Keratinocyte (primary cell): ENCODE results near the gene ABCC4. TPM values are rescaled to one million over a fixed set of nuclear protein-coding genes. Genes with fewer than 3 reads are reported as not detected.

Source experiments
- DNase-seq: peaks from one replicate; pipeline ENCODE4 v3.0.0-alpha.2; 2011; ENCODE audit warnings: low read depth, missing footprints, low spot score
- FAIRE-seq: peaks from 2 replicates; lab custom pipeline; 2011; peaks lifted over from hg19 to GRCh38; lab: Jason Lieb, UNC
- H2AFZ ChIP-seq: 2 replicates; pipeline ENCODE4 v1.6.0; 2012; ENCODE audit warnings: low read length, control low read depth, inconsistent platforms; ENCODE audit not compliant: control insufficient read depth
- H3K27ac ChIP-seq: 2 replicates; pipeline ENCODE4 v1.5.1; 2011; ENCODE audit warnings: low read length; ENCODE audit not compliant: control insufficient read depth, insufficient read depth
- H3K27me3 ChIP-seq: 3 replicates; pipeline ENCODE4 v1.6.0; 2011; ENCODE audit warnings: low read length; ENCODE audit not compliant: control insufficient read depth, insufficient read depth; ENCODE audit errors: extremely low read depth
- H3K36me3 ChIP-seq, 2 experiments: 2 replicates in 1 of 2; 3 replicates in 1 of 2; pipeline ENCODE4 v1.5.1; 2011; ENCODE audit warnings: low read length in 2 of 2, mild to moderate bottlenecking in 1 of 2; ENCODE audit not compliant: control insufficient read depth in 2 of 2, insufficient read depth in 2 of 2; ENCODE audit errors: extremely low read depth in 1 of 2
- H3K4me1 ChIP-seq: 3 replicates; pipeline ENCODE4 v1.5.1; 2011; ENCODE audit warnings: low read length; ENCODE audit not compliant: control insufficient read depth, insufficient read depth; ENCODE audit errors: extremely low read depth
- H3K4me2 ChIP-seq: 3 replicates; pipeline ENCODE4 v1.6.0; 2011; ENCODE audit warnings: low read depth, low read length; ENCODE audit not compliant: control insufficient read depth, insufficient read depth; ENCODE audit errors: extremely low read depth
- H3K4me3 ChIP-seq, 3 experiments: fragments of 200-600 bp in 1 of 3; sonication (generic) in 1 of 3; 2 replicates in 2 of 3; 3 replicates in 1 of 3; pipeline ENCODE4 v1.5.1; 2011 to 2016; ENCODE audit warnings: low read length in 3 of 3, mild to moderate bottlenecking in 3 of 3, control low read depth in 2 of 3, inconsistent platforms in 1 of 3, low read depth in 1 of 3, mixed read lengths in 1 of 3, mixed run types in 1 of 3, moderate library complexity in 1 of 3; ENCODE audit not compliant: control insufficient read depth in 2 of 3, insufficient read depth in 2 of 3; ENCODE audit errors: extremely low read depth in 1 of 3
- H3K79me2 ChIP-seq: 2 replicates; pipeline ENCODE4 v1.6.0; 2012; ENCODE audit warnings: low read length; ENCODE audit not compliant: control insufficient read depth, insufficient read depth
- H3K9ac ChIP-seq: 3 replicates; pipeline ENCODE4 v1.6.0; 2011; ENCODE audit warnings: low read length; ENCODE audit not compliant: control insufficient read depth, insufficient read depth; ENCODE audit errors: extremely low read depth
- H3K9me1 ChIP-seq: 3 replicates; pipeline ENCODE4 v1.6.0; 2011; ENCODE audit warnings: low read length; ENCODE audit not compliant: control insufficient read depth, insufficient read depth; ENCODE audit errors: extremely low read depth
- H3K9me3 ChIP-seq: 2 replicates; pipeline ENCODE4 v1.5.1; 2012; ENCODE audit warnings: low read depth, low read length; ENCODE audit not compliant: control insufficient read depth
- H4K20me1 ChIP-seq: 3 replicates; pipeline ENCODE4 v1.6.0; 2011; ENCODE audit warnings: low read length; ENCODE audit not compliant: control insufficient read depth, insufficient read depth; ENCODE audit errors: extremely low read depth
- CTCF ChIP-seq, 3 experiments: IDR thresholded peaks in 1 of 3; conservative IDR thresholded peaks in 1 of 3; optimal IDR thresholded peaks in 1 of 3; 2 replicates in 2 of 3; 3 replicates in 1 of 3; pipeline versions ENCODE3 to v1.5.1; 2011; ENCODE audit warnings: low read length in 3 of 3, mild to moderate bottlenecking in 3 of 3, moderate library complexity in 2 of 3, control low read depth in 1 of 3, inconsistent platforms in 1 of 3; ENCODE audit not compliant: insufficient read depth in 2 of 3; ENCODE audit errors: extremely low read depth in 1 of 3
- EZH2 ChIP-seq: IDR thresholded peaks from one replicate; pipeline ENCODE4 v1.6.1; 2012; ENCODE audit warnings: inconsistent platforms, mild to moderate bottlenecking, low read length, moderate library complexity
- dilution Hi-C: fragments of 300-500 bp; cut with MboI; formaldehyde crosslinking; loops from one replicate; pipeline ENCODE4 v1.7.0; 2020; ENCODE audit warnings: low sequenced_read_pairs; ENCODE audit not compliant: extremely low pct_ligation_motif_present
- polyA plus RNA-seq, 5 experiments: library from polyadenylated mRNA; depleted of rRNA in 3 of 5; stranded (reverse) in 3 of 5; stranded (forward) in 1 of 5; unstranded in 1 of 5; fragments of >200 nt; gene quantifications; 1 replicate in 1 of 5; 2 replicates in 3 of 5; 3 replicates in 1 of 5; pipeline versions ENCODE4 v1.2.1 to v1.2.3, GENCODE V29; 2011 to 2012; ENCODE audit warnings: missing spikeins in 2 of 5, low read depth in 1 of 5, low replicate concordance in 1 of 5

Gene ABCC4
- polyA plus RNA-seq, 1 donor (not counting 4 experiments of a cell fraction or from before 2014, with no cell fraction given) = 13.8 TPM

GRCh38 chr13:95338905-95339304 is 37.7 kb upstream of the ABCC4 start:
- no peak overlapping the region for H3K9ac ChIP-seq
- no peaks in the 10 kb centered on the region for H3K9me3 ChIP-seq
- FAIRE-seq = no peak
- no peaks in the 10 kb centered on the region for H3K4me1 ChIP-seq
- no peaks in the 10 kb centered on the region for H3K79me2 ChIP-seq
- H3K4me3 ChIP-seq = no peak overlapping the region
- dilution Hi-C loops = no loop called here
- H4K20me1 ChIP-seq = no peaks in the 10 kb centered on the region
- no peak overlapping the region for H3K27ac ChIP-seq
- TF ChIP-seq EZH2 = no peak
- TF ChIP-seq CTCF (optimal IDR thresholded peaks at IDR 0.05 in 1 of 3, IDR thresholded peaks at IDR 0.05 in 1 of 3, conservative IDR thresholded peaks at IDR 0.05 in 1 of 3; ENCODE audit: extremely low read depth in 1 of 3, insufficient read depth in 2 of 3, low read length in 3 of 3) = no peak
- H2AFZ ChIP-seq = no peak overlapping the region
- no peaks in the 10 kb centered on the region for H3K27me3 ChIP-seq
- no peak for DNase-seq
- no peak overlapping the region for H3K4me2 ChIP-seq
- no peaks in the 10 kb centered on the region for H3K9me1 ChIP-seq
- no peaks in the 10 kb centered on the region for H3K36me3 ChIP-seq

GRCh38 chr13:95337597-95337996 is 36.3 kb upstream of the ABCC4 start:
- H2AFZ ChIP-seq = no peak overlapping the region
- H3K4me1 ChIP-seq = no peaks in the 10 kb centered on the region
- H3K4me3 ChIP-seq = no peak overlapping the region
- H3K9me1 ChIP-seq = no peaks in the 10 kb centered on the region
- dilution Hi-C loops = no loop called here
- H3K27me3 ChIP-seq = no peaks in the 10 kb centered on the region
- DNase-seq = no peak
- TF ChIP-seq EZH2 (no peak), CTCF (optimal IDR thresholded peaks at IDR 0.05 in 1 of 3, IDR thresholded peaks at IDR 0.05 in 1 of 3, conservative IDR thresholded peaks at IDR 0.05 in 1 of 3; ENCODE audit: extremely low read depth in 1 of 3, insufficient read depth in 2 of 3, low read length in 3 of 3) (no peak)
- no peaks in the 10 kb centered on the region for H3K9me3 ChIP-seq
- FAIRE-seq = no peak
- no peaks in the 10 kb centered on the region for H3K79me2 ChIP-seq
- no peak overlapping the region for H3K27ac ChIP-seq
- no peaks in the 10 kb centered on the region for H4K20me1 ChIP-seq
- no peak overlapping the region for H3K9ac ChIP-seq
- no peak overlapping the region for H3K4me2 ChIP-seq
- no peaks in the 10 kb centered on the region for H3K36me3 ChIP-seq
